Mammary epithelial cell (primary cell): ENCODE data around the gene ZIC1.

Source experiments
- CTCF ChIP-seq, 2 donors: IDR thresholded peaks in 1 of 2; conservative IDR thresholded peaks in 1 of 2; 2 replicates each; pipeline ENCODE4 v1.5.1; 2011 to 2012; ENCODE audit warnings: inconsistent platforms in 2 of 2, low read length in 2 of 2, mild to moderate bottlenecking in 2 of 2, control low read depth in 1 of 2, low read depth in 1 of 2; ENCODE audit not compliant: insufficient read depth in 1 of 2; ENCODE audit errors: extremely low read depth in 1 of 2
- EZH2 ChIP-seq: IDR thresholded peaks from 2 replicates; pipeline ENCODE4 v1.6.1; 2012; ENCODE audit warnings: low read length, inconsistent platforms, borderline replicate concordance

GRCh38 chr3:147368561-147369221, 40.5 kb upstream of the ZIC1 start:
- TF ChIP-seq EZH2 (peak; percentile 81), CTCF (conservative IDR thresholded peaks at IDR 0.05 in 1 of 2, IDR thresholded peaks at IDR 0.05 in 1 of 2; ENCODE audit: extremely low read depth in 1 of 2, insufficient read depth in 1 of 2, low read depth in 1 of 2, low read length in 2 of 2) (no peak)
